ENCODE data around the gene IL27RA. TPM values are rescaled to one million over a fixed set of nuclear protein-coding genes. Genes with fewer than 3 reads are reported as not detected.

The IL27RA gene
- total RNA-seq, 4 donors from 2014 or later, result 4.5 to 12.8 (median 6.3) TPM

DNA sequence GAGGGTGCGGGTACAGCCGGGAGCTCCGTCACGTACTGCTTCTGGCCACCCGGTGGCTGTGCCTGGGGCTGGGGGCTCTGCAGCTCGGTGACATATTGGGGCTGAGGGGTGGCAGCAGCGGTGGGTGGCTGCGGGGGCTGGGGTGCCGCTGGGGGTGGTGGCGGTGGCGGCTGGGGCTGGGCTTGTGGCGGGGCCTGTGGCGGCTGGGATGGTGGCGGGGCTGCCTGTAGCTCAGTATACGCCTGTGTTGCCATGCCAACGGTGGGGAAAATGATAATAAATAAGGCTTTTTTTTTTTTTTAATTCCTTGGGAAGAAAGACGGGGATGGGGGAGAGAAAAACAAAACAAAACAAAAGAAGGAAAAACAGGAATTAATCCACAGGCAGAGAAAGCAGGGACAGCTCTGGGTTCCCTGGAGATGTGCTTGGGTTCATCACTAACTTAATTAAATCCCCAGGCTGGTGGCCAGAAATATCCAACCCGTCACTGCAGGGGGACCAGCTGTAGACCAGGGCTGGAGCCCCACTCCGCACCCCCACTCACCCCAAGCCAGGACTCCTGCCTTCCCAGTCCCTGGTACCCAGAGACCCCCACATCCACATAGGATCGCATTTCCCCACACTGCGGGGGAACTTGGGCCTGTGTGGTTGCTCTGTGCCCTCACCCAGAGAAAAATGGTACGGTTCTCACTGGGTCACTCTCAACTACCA is 37.8 kb upstream of the IL27RA start:
- DNase-seq (ENCODE audit: low spot score) (no peak), ATAC-seq (ENCODE audit: low FRiP score) (no peak)
- TF ChIP-seq, protein P1, sequence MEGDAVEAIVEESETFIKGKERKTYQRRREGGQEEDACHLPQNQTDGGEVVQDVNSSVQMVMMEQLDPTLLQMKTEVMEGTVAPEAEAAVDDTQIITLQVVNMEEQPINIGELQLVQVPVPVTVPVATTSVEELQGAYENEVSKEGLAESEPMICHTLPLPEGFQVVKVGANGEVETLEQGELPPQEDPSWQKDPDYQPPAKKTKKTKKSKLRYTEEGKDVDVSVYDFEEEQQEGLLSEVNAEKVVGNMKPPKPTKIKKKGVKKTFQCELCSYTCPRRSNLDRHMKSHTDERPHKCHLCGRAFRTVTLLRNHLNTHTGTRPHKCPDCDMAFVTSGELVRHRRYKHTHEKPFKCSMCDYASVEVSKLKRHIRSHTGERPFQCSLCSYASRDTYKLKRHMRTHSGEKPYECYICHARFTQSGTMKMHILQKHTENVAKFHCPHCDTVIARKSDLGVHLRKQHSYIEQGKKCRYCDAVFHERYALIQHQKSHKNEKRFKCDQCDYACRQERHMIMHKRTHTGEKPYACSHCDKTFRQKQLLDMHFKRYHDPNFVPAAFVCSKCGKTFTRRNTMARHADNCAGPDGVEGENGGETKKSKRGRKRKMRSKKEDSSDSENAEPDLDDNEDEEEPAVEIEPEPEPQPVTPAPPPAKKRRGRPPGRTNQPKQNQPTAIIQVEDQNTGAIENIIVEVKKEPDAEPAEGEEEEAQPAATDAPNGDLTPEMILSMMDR (IDR thresholded peaks at IDR 0.05), result no peak

DNA sequence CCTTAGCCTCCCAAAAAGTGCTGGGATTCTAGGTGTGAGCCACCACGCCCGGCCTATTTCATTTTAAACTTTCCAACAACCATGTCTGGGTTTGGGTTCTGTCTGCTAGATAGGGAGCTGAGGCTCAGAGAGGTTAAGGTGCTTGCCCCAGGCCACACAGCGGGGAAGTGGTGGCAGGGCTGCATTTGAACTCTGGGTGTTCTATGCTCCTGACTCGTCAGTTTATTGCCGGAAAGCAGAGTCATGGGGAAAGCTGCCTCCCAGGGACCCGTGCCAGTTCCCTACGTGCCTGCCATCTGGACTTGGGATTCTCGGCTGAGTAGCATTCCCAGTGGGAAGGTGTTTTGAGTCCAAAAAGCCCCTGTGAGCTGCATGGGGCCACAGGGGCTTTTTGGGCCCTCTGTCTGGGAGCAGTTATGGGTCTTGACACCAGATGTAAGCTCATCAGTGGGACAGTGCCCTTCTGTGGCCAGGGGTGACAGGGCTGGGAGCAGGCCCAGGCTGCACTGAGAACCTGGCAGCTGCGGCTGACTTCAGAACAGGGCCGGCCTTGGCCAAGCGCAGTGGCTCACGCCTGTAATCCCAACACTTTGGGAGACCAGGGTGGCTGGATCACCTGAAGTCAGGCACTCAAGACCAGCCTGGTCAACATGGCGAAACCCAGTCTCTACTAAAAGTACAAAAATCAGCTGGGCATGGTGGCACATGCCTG is 36.4 kb upstream of the IL27RA start:
- no peak for ATAC-seq (ENCODE audit: low FRiP score)
- TF ChIP-seq, protein P1 (IDR thresholded peaks at IDR 0.05), result no peak
- DNase-seq (ENCODE audit: low spot score), result no peak

DNA sequence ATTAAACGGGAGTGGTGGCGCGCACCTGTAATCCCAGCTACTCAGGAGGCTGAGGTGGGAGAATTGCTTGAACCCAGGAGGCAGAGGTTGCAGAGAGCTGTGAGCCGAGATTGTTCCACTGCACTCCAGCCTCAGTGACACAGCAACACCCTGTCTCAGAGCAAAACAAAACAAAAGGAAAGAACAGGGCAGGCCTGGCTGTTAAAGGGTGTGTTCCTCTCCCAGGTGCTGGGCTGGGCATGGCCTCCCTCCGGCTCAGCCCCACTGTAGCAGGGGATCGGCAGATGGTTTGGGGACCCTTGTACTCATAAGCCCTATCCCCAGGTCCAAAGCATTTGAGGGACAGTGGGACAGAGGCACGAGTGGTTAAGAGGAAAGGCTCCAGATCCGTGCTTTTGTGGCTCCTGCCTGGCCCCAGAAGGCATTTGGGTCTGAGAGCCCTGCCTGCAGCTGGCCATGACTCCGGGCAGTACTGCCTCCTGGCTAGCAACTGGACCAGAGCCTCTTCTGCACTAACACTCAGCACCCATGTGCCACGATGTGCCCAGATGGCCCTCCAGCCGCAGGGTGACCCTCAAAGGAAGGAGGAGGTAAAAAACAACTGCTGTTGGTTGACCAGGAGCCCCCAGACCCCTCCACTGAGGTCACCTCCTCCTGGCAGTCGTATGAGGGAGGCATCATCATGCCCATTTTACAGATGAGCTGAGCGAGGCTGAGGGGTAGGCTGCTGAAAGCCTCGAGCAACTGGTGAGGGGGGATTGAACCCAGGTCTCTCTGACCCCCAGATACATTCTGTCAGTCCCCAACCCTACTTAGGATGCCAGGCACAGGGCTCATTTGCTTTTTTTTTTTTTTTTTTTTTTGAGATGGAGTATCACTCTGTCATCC is 35.4 kb upstream of the IL27RA start:
- ATAC-seq (ENCODE audit: low FRiP score) (no peak), DNase-seq (ENCODE audit: low spot score) (no peak)
- TF ChIP-seq, protein P1 (IDR thresholded peaks at IDR 0.05), result no peak

DNA sequence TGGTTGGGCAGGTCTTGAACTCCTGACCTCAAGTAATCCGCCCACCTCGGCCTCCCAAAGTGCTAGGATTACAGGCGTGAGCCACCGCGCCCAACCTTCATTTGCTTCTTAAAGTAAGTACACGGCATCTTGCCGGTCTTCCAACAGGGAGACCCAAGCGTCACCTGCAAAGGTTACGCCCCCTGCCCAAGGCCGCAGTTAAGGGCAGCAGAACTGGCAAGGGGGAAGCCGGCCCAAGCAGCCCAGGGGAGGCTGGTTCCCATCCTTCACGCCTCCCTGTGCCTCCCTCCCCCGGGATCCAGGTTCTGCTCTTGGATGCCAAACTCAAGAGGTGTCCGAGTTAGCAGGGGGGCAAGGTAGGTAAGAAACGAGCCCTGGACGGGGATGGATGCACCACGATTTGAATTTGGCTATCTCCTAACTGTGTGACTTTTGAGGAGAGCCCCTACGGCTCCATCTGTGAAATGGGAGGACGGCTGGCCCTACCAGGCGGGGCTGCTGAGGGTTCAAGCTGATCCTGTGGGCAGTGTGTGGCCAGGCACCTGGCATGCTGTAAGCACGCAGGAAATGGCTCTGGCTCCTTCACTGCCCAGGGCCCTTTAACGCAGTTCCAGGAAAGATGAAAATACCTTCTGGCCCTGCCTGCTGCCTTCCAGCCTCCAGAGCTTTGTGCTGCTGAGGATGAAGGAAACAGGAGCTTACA is 34.5 kb upstream of the IL27RA start:
- TF ChIP-seq, protein P1 (IDR thresholded peaks at IDR 0.05), result no peak
- DNase-seq (ENCODE audit: low spot score) (no peak), ATAC-seq (ENCODE audit: low FRiP score) (no peak)

DNA sequence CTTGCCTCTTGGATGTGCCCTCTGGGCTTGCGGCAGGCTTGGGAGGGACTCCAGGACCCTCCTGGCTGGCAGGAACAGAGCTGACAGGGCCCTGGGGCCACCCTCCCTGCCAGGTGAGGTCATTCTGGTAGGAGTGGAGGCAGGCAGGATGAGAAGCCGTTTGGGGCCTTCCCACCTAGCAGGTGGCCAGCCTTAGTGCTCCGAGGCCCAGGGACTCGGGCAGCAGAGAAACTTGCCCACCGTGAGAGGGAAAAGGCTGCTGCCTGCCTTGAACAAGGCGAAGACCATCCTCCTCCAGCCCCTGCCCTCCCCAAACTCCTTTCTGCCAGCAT is 34.0 kb upstream of the IL27RA start:
- DNase-seq (ENCODE audit: low spot score), result no peak
- ATAC-seq (ENCODE audit: low FRiP score), result no peak
- TF ChIP-seq, protein P1 (IDR thresholded peaks at IDR 0.05), result no peak

DNA sequence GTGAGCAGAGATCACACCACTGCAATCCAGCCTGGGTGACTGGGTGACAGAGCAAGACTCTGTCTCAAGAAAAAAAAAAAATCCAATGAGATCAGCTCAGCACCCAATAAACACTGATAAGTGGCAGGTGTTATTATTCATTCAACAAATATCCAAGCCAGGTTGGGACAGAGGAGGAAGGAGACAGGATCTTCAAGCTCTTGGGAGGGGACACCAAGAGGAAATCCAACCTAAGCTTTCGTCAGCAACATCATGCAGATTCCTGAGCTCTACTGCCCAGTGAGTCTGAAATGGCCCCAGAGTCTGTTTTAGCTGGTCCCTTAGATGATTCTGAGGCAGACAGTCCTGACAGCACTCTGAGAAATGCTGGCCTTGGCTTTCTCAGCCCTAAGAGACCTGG is 33.1 kb upstream of the IL27RA start:
- no peak for ATAC-seq (ENCODE audit: low FRiP score)
- TF ChIP-seq, protein P1 (IDR thresholded peaks at IDR 0.05), result no peak
- DNase-seq (ENCODE audit: low spot score), result no peak

Measured in omental fat pad (tissue), 4 donors.